Skeletal muscle satellite cell (primary cell): ENCODE measurements around the gene FRG1. TPM values are rescaled to one million over a fixed set of nuclear protein-coding genes. Genes with fewer than 3 reads are reported as not detected.
A peak's percentile ranks its signal among the peaks of the same experiment; 100 is the strongest.
"Not testable (repeated sequence)": the region's sequence is repeated elsewhere in the genome, so short reads cannot be mapped to it uniquely, and the experiment has no call there.

Experiments used
- H3K27me3 ChIP-seq: 2 replicates; pipeline ENCODE4 v1.7.0; 2013; ENCODE audit warnings: low read length; ENCODE audit not compliant: control insufficient read depth, insufficient read depth
- H3K36me3 ChIP-seq: 2 replicates; pipeline ENCODE4 v1.7.0; 2013; ENCODE audit warnings: mild to moderate bottlenecking, control low read depth, low read length; ENCODE audit not compliant: insufficient read depth
- H3K4me1 ChIP-seq: 2 replicates; pipeline ENCODE4 v1.7.0; 2013; ENCODE audit warnings: low read length; ENCODE audit not compliant: control insufficient read depth, insufficient read depth
- H3K4me2 ChIP-seq: 2 replicates; pipeline ENCODE4 v1.7.0; 2013; ENCODE audit warnings: mild to moderate bottlenecking, low read length
- H3K4me3 ChIP-seq: 2 replicates; pipeline ENCODE4 v1.7.0; 2013; ENCODE audit warnings: low read length
- H3K9ac ChIP-seq: 2 replicates; pipeline ENCODE4 v1.7.0; 2013; ENCODE audit warnings: mild to moderate bottlenecking, low read depth, low read length, moderate library complexity
- H3K9me3 ChIP-seq: replicated peaks from 2 replicates; pipeline ENCODE4 v1.7.0; 2013; ENCODE audit warnings: mild to moderate bottlenecking, control low read depth, low read length
- total RNA-seq: library from RNA; depleted of rRNA; stranded (reverse); fragments of >200 nt; gene quantifications from 2 replicates; pipeline ENCODE4 v1.2.3, GENCODE V29; 2012; rRNA removed

FRG1 gene
- 30.6 and 33.7 TPM in 2 replicates for total RNA-seq

DNA sequence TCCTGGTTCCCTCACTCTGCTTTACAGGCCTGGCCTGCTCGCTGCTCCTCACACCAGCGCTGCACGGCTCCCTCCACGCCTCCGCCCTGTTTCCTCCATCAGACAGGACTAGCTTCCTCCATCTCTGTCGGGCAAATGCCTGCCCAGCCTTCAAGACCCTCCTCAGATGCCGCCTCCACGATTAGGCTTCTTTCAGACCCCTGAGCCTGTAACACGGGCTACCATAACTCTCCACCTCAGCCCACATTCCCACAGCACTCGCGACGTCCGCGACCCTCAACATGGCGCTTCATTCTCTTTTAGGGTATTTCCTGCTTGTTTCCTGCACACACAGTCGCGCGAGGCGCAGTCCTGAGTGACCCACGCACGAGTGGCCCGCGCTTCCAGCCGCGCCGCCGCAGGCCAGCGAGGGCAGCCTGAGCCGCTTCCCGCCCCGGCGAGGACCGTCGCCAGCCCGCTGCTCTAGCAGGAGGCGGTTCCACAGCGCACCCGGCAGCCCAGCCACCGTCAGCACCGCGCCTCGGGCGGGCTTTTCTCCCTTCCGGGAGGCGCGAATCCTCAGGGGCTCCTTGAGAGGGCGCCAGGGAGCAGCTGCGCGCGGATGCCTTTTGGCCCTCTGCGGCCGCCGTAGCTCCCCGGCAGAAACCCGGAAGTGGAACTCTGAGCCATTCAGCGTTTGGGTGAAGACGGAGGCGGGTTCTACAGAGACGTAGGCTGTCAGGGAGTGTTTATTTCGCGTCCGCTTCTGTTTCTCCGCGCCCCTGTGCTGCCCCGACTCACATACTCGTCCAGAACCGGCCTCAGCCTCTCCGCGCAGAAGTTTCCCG, at the start of gene FRG1:
Gene FRG1, plus strand, starts transcription at position 695 of the 827 bp plus-strand sequence. CDS start 138 bp downstream, outside the sequence.
- peaks cover 10% of the 10 kb centered on the region for H3K4me1 ChIP-seq
- no peaks in the 10 kb centered on the region for H3K27me3 ChIP-seq
- peak within 1 kb of the TSS; percentile 97 for H3K4me2 ChIP-seq
- H3K9ac ChIP-seq = peak within 1 kb of the TSS; percentile 90
- peak within 1 kb of the TSS; percentile 90 for H3K4me3 ChIP-seq
- no peaks in the 10 kb centered on the region for H3K36me3 ChIP-seq
- H3K9me3 ChIP-seq = no peaks in the 10 kb centered on the region

DNA sequence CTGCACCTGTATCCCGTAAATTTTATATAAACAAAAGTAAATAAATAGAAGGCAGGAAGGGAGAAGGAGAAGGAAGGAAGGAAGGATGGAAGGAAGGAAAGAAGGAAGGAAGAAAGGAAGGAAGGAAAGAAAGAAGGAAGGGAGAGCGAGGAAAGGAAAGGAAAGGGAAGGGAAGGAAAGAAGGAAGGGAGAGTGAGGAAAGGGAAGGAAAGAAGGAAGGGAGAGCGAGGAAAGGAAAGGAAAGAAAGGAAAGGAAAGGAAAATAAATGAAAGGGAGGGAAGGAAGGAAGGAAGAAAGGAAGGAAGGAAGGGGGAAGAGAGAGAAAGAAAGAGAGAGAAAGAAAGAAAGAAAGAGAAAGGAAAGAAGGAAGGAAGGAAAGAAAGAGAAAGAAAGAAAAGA, 43.0 kb upstream of the FRG1 start:
- Histone ChIP-seq H3K36me3 (no peaks in the 10 kb centered on the region), H3K4me1 (no peaks in the 10 kb centered on the region), H3K4me2 (no peak overlapping the region), H3K27me3 (no peaks in the 10 kb centered on the region), H3K9me3 (no peaks in the 10 kb centered on the region), H3K4me3 (no peak overlapping the region), H3K9ac (no peak overlapping the region)

DNA sequence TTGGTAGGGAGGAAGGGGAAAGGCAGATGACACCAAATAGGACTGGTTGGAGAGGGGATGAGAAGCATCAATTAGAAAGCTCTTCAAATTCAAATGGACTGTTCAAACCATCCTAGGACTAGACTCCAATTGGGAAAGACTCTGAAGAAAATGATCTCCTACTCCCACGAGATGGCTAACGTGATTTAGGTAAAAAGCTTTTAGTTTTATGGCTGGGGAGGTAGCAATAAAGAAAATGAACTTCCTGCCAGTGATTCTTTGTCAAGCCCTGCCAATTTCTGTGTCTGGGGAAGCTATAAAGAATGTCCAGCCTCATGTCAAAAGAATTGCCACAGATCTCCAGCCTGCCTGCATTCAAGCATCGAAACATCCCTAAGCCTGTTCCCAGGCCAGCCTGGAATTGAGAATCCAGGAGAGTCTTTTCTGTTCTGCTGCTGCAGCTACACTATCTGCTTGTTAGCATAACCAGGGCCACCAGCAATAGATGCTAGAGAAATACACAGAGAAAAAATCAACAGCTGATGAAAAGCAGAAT, 41.1 kb upstream of the FRG1 start:
- not testable (repeated sequence) for H3K36me3 ChIP-seq, H3K4me2 ChIP-seq, H3K9me3 ChIP-seq, H3K4me3 ChIP-seq, H3K9ac ChIP-seq, H3K27me3 ChIP-seq, H3K4me1 ChIP-seq

DNA sequence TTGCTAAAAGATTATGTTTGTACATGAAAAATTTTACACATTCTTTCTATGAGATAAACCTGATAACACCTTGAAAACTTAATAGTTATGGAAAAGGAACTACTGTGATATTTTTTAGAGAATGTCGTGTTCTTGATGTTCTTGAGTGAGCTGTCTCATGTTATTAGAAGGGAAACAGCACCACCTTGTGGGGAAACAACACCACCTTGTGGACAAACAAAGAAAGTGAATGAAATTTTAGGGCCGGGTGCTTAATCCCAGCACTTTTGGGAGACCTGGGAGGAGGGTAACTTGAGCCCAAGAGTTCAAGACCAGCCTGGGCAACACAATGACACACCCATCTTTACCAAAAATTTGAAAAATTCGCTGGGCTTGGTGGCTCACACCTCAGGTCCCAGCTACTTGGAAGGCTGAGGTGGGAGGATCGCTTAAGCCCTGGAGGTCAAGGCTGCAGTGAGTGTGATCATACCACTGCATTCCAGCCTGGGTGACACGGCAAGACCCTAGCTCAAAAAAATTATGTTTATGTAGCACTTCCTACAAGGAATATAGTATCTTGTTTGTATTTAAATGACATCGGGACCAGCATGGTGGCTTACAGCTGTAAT, 36.1 kb upstream of the FRG1 start:
- not testable (repeated sequence) for H3K36me3 ChIP-seq, H3K4me2 ChIP-seq, H3K4me1 ChIP-seq, H3K4me3 ChIP-seq, H3K9ac ChIP-seq, H3K27me3 ChIP-seq, H3K9me3 ChIP-seq

DNA sequence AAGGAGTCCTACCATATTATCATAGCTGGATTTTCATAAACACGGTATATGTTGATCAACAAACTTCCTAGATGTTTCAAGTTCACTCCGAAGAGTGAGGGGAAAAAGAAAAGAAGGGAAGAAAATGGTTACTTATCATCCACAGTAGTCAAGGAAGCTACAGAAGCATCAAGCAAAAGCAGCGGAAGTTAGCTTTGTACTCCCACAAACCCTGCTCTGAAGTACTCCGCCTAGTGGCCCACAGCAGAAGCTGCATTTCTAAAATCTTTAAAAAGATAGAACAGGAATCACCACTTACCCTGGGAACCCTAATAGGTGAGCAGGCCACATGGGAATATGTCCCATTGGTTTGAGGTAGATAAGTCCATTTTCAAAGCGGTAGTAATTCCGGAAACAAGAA, 28.5 kb upstream of the FRG1 start:
- no peaks in the 10 kb centered on the region for H3K36me3 ChIP-seq
- H3K9ac ChIP-seq = no peak overlapping the region

DNA sequence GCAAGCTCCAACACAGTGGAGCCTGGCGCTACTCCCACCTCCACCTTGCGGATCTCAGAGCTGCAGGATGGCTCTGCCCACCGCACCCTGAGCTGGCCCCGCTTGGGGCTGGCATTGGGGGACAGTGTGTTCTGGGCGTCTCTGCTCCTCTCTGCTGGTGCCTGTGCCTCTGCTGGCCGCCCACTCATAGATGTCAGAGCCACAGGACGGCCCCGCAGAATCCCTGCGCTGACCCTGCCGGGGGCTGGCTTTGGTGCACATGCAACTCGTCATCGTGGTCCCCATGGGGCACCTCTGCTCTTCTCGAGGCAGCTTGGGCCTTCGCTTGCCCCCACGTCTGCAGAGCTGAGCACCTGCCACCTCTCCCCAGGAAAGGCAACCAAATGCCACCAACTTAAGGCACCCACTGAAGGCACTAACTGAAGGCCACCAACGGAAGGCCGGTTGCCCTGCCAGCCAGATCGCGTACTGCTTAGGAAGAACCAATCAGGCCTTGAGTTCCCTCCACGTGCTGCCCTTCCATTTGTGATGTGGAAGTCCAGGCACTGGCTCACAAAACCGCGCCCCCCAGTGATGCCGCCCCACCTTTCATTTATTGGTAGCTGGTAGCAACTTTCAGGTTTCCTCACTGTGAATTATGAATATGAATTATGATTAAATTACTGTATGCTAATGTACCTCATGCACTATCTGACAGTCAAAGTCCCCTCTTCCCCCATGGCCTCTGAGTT, 23.3 kb upstream of the FRG1 start:
- Histone ChIP-seq H3K4me2 (no peak overlapping the region), H3K9me3 (no peaks in the 10 kb centered on the region), H3K36me3 (no peaks in the 10 kb centered on the region), H3K4me3 (no peak overlapping the region), H3K27me3 (no peaks in the 10 kb centered on the region), H3K9ac (no peak overlapping the region), H3K4me1 (no peaks in the 10 kb centered on the region)

More for the DNA sequence above, 28.5 kb upstream of the FRG1 start:
- Histone ChIP-seq H3K4me2 (no peak overlapping the region), H3K4me1 (no peaks in the 10 kb centered on the region), H3K27me3 (no peaks in the 10 kb centered on the region), H3K9me3 (no peaks in the 10 kb centered on the region), H3K4me3 (no peak overlapping the region)

DNA sequence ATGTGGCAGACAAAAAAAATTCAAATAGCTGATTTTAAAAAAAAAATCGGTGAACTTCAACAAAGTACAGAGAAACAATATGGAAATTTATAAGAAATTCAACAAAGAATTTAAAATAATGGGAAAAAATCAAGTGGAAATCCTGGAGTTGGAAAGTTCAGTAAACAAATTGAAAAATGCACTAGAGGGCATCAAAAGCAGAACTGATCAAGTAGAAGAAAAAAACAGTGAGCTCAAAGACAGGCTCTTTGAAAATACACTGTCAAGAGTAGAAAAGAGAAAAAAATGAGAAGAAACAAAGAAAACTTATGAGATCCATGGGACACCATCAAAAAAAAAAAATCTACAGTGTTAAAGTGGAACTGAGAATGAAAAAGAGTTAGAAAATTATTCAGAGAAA, 19.6 kb upstream of the FRG1 start:
- Histone ChIP-seq H3K4me2 (no peak overlapping the region), H3K4me1 (no peaks in the 10 kb centered on the region), H3K9ac (no peak overlapping the region), H3K9me3 (no peaks in the 10 kb centered on the region), H3K4me3 (no peak overlapping the region), H3K36me3 (no peaks in the 10 kb centered on the region), H3K27me3 (no peaks in the 10 kb centered on the region)

DNA sequence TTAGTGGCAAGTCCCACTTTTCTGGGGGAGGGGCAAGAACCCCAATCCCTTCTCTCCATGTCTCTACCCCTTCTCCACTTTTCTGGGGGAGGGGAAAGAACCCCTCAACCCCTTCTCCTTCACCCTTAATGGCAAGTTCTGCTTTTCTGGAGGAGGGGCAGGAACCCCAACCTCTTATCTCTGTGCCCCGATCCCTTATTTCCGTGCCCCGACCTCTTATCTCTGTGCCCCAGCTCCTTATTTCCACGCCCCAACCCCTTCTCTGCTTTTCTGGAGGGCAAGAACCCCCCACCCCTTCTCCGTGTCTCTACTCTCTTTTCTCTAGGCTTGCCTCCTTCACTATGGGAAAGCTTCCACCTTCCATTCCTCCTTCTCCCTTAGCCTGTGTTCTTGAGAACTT, 13.9 kb upstream of the FRG1 start:
- H3K9ac ChIP-seq, H3K9me3 ChIP-seq, H3K4me1 ChIP-seq, H3K4me2 ChIP-seq, H3K4me3 ChIP-seq, H3K27me3 ChIP-seq, H3K36me3 ChIP-seq: not testable (repeated sequence)

DNA sequence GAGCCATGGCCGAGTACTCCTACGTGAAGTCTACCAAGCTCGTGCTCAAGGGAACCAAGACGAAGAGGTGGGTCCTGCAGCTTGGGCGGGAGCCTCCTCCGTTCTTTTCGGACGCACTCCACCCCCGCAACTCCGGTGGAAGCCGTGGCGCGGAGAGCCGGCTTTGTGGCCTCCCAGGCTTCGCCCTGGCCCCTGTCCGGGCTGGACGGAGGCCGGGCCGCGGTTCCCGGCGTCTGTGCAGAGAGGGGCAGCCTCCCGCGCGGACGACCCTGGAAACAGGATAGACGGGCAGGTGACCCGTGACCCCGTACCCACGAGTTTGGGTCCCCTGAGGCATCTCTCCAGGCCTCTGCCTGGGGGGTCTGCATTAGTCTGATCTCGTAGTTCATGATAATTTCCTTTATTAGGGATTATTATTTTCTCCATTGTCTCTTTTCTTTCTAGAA, 356 bp downstream of the FRG1 start:
- no peaks in the 10 kb centered on the region for H3K27me3 ChIP-seq
- H3K9ac ChIP-seq = peak overlapping the region; percentile 90
- peak overlapping the region; percentile 88 for H3K4me2 ChIP-seq
- no peaks in the 10 kb centered on the region for H3K36me3 ChIP-seq
- H3K4me3 ChIP-seq = peak overlapping the region; percentile 90
- no peaks in the 10 kb centered on the region for H3K9me3 ChIP-seq
- H3K4me1 ChIP-seq = peaks cover 10% of the 10 kb centered on the region

DNA sequence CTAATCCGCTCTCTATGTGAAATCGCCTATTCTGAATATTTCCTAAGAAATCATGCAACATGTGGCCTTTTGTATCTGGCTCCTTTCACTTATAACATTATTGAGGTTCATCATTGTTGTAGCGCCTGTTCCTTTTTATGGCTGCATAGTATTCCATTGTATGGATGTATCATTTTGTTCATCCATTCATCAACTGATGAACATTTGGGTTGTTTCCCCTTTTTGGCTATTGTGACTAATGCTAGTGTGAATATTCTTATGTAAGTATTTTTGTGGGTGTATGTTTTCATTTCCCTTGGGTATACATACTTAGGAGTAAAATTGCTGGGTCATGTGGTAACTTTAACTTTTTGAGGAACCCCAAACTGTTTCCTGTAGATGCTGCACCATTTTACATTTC, 1.7 kb downstream of the FRG1 start:
- H3K4me2 ChIP-seq = peak overlapping the region; percentile 88
- not testable (repeated sequence) for H3K27me3 ChIP-seq, H3K4me3 ChIP-seq, H3K36me3 ChIP-seq, H3K9me3 ChIP-seq, H3K9ac ChIP-seq, H3K4me1 ChIP-seq

DNA sequence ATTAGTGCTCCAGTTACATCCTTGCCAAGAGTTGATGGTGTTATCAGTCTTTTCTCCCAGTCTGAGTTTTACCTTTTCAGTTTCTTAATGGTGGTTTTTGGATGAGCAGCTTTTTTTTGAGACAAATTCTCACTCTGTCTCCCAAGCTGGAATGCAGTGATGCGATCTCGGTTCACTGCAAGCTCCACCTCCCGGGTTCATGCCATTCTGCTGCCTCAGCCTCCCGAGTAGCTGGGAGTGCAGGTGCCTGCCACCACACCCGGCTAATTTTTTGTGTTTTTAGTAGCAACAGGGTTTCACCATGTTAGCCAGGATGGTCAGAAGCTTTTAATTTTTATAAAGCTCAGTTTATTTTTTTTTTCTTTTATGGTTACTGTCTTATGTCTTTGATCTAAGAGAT, 3.4 kb downstream of the FRG1 start:
- not testable (repeated sequence) for H3K4me2 ChIP-seq, H3K4me1 ChIP-seq, H3K27me3 ChIP-seq, H3K9ac ChIP-seq, H3K4me3 ChIP-seq, H3K9me3 ChIP-seq, H3K36me3 ChIP-seq
